ENCODE data around the gene IL1RL1.

The IL1RL1 gene

GRCh38 chr2:102337481-102338386 is 26.4 kb downstream of the IL1RL1 start:
- Histone ChIP-seq H3K27me3 (ENCODE audit: insufficient read depth, low read length) (no peaks in the 10 kb centered on the region), H3K23ac (ENCODE audit: low read length) (no peak overlapping the region), H3K9ac (ENCODE audit: low read length) (no peak overlapping the region), H2AK5ac (ENCODE audit: low read length) (no peak overlapping the region), H3K4me2 (ENCODE audit: low read length) (no peak overlapping the region), H4K12ac (ENCODE audit: low read depth, low read length) (no peak overlapping the region), H3K27ac (ENCODE audit: low read depth, low read length) (no peak overlapping the region), H2BK5ac (ENCODE audit: low read depth, low read length, poor library complexity) (no peak overlapping the region), H2BK120ac (ENCODE audit: insufficient read depth, low read length, poor library complexity) (no peak overlapping the region), H3K14ac (ENCODE audit: low read length) (no peak overlapping the region), H3K9me3 (ENCODE audit: insufficient read depth, low read depth, low read length) (no peaks in the 10 kb centered on the region), H4K91ac (ENCODE audit: low read depth, low read length) (no peak overlapping the region), H3K18ac (ENCODE audit: low read length) (no peak overlapping the region), H3K36me3 (ENCODE audit: control insufficient read depth in 1 of 2, insufficient read depth in 2 of 2, low read length in 2 of 2) (no peaks in the 10 kb centered on the region), H3K79me1 (ENCODE audit: low read length) (no peaks in the 10 kb centered on the region), H3K4me1 (ENCODE audit: control insufficient read depth in 1 of 2, insufficient read depth in 2 of 2, low read length in 2 of 2) (no peaks in the 10 kb centered on the region), H2AFZ (ENCODE audit: insufficient read depth, low read length, poor library complexity) (no peak overlapping the region), H3K4ac (ENCODE audit: low read depth, low read length) (no peak overlapping the region), H3K79me2 (ENCODE audit: control insufficient read depth, insufficient read depth, low read length, poor library complexity) (no peaks in the 10 kb centered on the region), H4K8ac (ENCODE audit: low read depth, low read length) (no peak overlapping the region), H2BK12ac (ENCODE audit: low read length) (no peak overlapping the region), H3K4me3 (ENCODE audit: low read depth, low read length) (no peak overlapping the region)
- no peak for DNase-seq
- no CpG with 5 or more reads among the region's 3 CpGs for WGBS (ENCODE audit: extremely low coverage, insufficient coverage, insufficient read length)

DNA sequence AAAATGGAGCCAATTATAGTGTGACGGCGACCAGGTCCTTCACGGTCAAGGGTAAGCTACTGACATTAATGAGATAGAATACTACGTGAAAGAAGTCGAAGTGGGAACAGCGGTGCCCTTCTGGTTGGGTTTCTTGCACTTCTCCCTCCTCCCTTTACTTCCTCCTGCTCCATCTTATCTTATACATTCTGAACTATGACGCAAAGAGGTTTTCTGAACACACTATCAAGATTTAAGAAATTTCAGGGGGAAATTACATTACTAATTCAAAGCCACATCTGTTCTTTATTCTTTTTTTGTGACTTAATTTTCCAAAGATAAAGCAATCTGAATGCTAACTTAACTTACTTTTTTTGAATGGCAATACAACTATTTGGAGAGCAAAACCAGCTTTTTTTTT is 29.4 kb downstream of the IL1RL1 start:
- no peak overlapping the region for H3K4me2 ChIP-seq (ENCODE audit: low read length)
- no peaks in the 10 kb centered on the region for H3K36me3 ChIP-seq (ENCODE audit: control insufficient read depth in 1 of 2, insufficient read depth in 2 of 2, low read length in 2 of 2)
- no peaks in the 10 kb centered on the region for H3K79me2 ChIP-seq (ENCODE audit: control insufficient read depth, insufficient read depth, low read length, poor library complexity)
- no peaks in the 10 kb centered on the region for H3K27me3 ChIP-seq (ENCODE audit: insufficient read depth, low read length)
- no peak overlapping the region for H3K14ac ChIP-seq (ENCODE audit: low read length)
- no peaks in the 10 kb centered on the region for H3K9me3 ChIP-seq (ENCODE audit: insufficient read depth, low read depth, low read length)
- H3K4ac ChIP-seq (ENCODE audit: low read depth, low read length): no peak overlapping the region
- no peak overlapping the region for H2AK5ac ChIP-seq (ENCODE audit: low read length)
- H3K23ac ChIP-seq (ENCODE audit: low read length): no peak overlapping the region
- no peak overlapping the region for H4K91ac ChIP-seq (ENCODE audit: low read depth, low read length)
- no CpG with 5 or more reads among the region's 7 CpGs for WGBS (ENCODE audit: extremely low coverage, insufficient coverage, insufficient read length)
- no peak overlapping the region for H2BK120ac ChIP-seq (ENCODE audit: insufficient read depth, low read length, poor library complexity)
- no peak overlapping the region for H3K4me3 ChIP-seq (ENCODE audit: low read depth, low read length)
- H4K12ac ChIP-seq (ENCODE audit: low read depth, low read length): no peak overlapping the region
- no peak overlapping the region for H3K18ac ChIP-seq (ENCODE audit: low read length)
- H3K27ac ChIP-seq (ENCODE audit: low read depth, low read length): no peak overlapping the region
- H2BK5ac ChIP-seq (ENCODE audit: low read depth, low read length, poor library complexity): no peak overlapping the region
- H3K9ac ChIP-seq (ENCODE audit: low read length): no peak overlapping the region
- no peak overlapping the region for H4K8ac ChIP-seq (ENCODE audit: low read depth, low read length)
- no peaks in the 10 kb centered on the region for H3K79me1 ChIP-seq (ENCODE audit: low read length)
- H2BK12ac ChIP-seq (ENCODE audit: low read length): no peak overlapping the region
- no peaks in the 10 kb centered on the region for H3K4me1 ChIP-seq (ENCODE audit: control insufficient read depth in 1 of 2, insufficient read depth in 2 of 2, low read length in 2 of 2)
- no peak overlapping the region for H2AFZ ChIP-seq (ENCODE audit: insufficient read depth, low read length, poor library complexity)
- no peak for DNase-seq

DNA sequence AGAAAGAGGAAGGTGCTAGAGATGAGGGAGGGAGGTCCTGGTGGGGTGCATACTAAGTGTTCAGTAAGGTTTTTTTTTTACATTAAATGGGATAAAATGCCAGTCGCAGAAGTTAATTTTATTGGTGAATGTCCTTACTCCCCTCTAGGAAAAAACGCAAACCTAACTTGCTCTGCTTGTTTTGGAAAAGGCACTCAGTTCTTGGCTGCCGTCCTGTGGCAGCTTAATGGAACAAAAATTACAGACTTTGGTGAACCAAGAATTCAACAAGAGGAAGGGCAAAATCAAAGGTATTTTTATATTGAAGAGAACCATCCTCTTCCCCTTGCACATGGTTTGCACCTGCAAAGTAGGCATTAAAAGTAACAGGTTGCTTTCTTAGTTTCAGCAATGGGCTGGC is 31.5 kb downstream of the IL1RL1 start:
- Histone ChIP-seq H3K23ac (ENCODE audit: low read length) (no peak overlapping the region), H3K79me2 (ENCODE audit: control insufficient read depth, insufficient read depth, low read length, poor library complexity) (no peaks in the 10 kb centered on the region), H3K4me1 (ENCODE audit: control insufficient read depth in 1 of 2, insufficient read depth in 2 of 2, low read length in 2 of 2) (no peaks in the 10 kb centered on the region), H3K9ac (ENCODE audit: low read length) (no peak overlapping the region), H3K27ac (ENCODE audit: low read depth, low read length) (no peak overlapping the region), H3K14ac (ENCODE audit: low read length) (no peak overlapping the region), H3K4me2 (ENCODE audit: low read length) (no peak overlapping the region), H3K4me3 (ENCODE audit: low read depth, low read length) (no peak overlapping the region), H2AK5ac (ENCODE audit: low read length) (no peak overlapping the region), H2AFZ (ENCODE audit: insufficient read depth, low read length, poor library complexity) (no peak overlapping the region), H2BK120ac (ENCODE audit: insufficient read depth, low read length, poor library complexity) (no peak overlapping the region), H3K18ac (ENCODE audit: low read length) (no peak overlapping the region), H3K36me3 (ENCODE audit: control insufficient read depth in 1 of 2, insufficient read depth in 2 of 2, low read length in 2 of 2) (no peaks in the 10 kb centered on the region), H4K91ac (ENCODE audit: low read depth, low read length) (no peak overlapping the region), H2BK12ac (ENCODE audit: low read length) (no peak overlapping the region), H3K27me3 (ENCODE audit: insufficient read depth, low read length) (no peaks in the 10 kb centered on the region), H3K9me3 (ENCODE audit: insufficient read depth, low read depth, low read length) (peaks cover 1% of the 10 kb centered on the region), H3K4ac (ENCODE audit: low read depth, low read length) (no peak overlapping the region), H2BK5ac (ENCODE audit: low read depth, low read length, poor library complexity) (no peak overlapping the region), H4K12ac (ENCODE audit: low read depth, low read length) (no peak overlapping the region), H4K8ac (ENCODE audit: low read depth, low read length) (no peak overlapping the region), H3K79me1 (ENCODE audit: low read length) (no peaks in the 10 kb centered on the region)
- no CpG with 5 or more reads among the region's 3 CpGs for WGBS (ENCODE audit: extremely low coverage, insufficient coverage, insufficient read length)
- DNase-seq: peak in 1 of 2 donors; percentile 26

GRCh38 chr2:102344397-102344796 is 33.0 kb downstream of the IL1RL1 start:
- no peak overlapping the region for H3K4me2 ChIP-seq (ENCODE audit: low read length)
- no peak overlapping the region for H3K4me3 ChIP-seq (ENCODE audit: low read depth, low read length)
- H3K36me3 ChIP-seq (ENCODE audit: control insufficient read depth in 1 of 2, insufficient read depth in 2 of 2, low read length in 2 of 2): no peaks in the 10 kb centered on the region
- no peak overlapping the region for H3K4ac ChIP-seq (ENCODE audit: low read depth, low read length)
- no peak overlapping the region for H3K18ac ChIP-seq (ENCODE audit: low read length)
- no peak overlapping the region for H2BK12ac ChIP-seq (ENCODE audit: low read length)
- no peak overlapping the region for H3K27ac ChIP-seq (ENCODE audit: low read depth, low read length)
- H2AFZ ChIP-seq (ENCODE audit: insufficient read depth, low read length, poor library complexity): no peak overlapping the region
- no peaks in the 10 kb centered on the region for H3K27me3 ChIP-seq (ENCODE audit: insufficient read depth, low read length)
- DNase-seq: no peak
- no peak overlapping the region for H3K14ac ChIP-seq (ENCODE audit: low read length)
- no peak overlapping the region for H4K12ac ChIP-seq (ENCODE audit: low read depth, low read length)
- no peaks in the 10 kb centered on the region for H3K4me1 ChIP-seq (ENCODE audit: control insufficient read depth in 1 of 2, insufficient read depth in 2 of 2, low read length in 2 of 2)
- no CpG with 5 or more reads among the region's 3 CpGs for WGBS (ENCODE audit: extremely low coverage, insufficient coverage, insufficient read length)
- H3K79me2 ChIP-seq (ENCODE audit: control insufficient read depth, insufficient read depth, low read length, poor library complexity): no peaks in the 10 kb centered on the region
- H2BK120ac ChIP-seq (ENCODE audit: insufficient read depth, low read length, poor library complexity): no peak overlapping the region
- H3K9ac ChIP-seq (ENCODE audit: low read length): no peak overlapping the region
- no peak overlapping the region for H4K8ac ChIP-seq (ENCODE audit: low read depth, low read length)
- peaks cover 1% of the 10 kb centered on the region for H3K9me3 ChIP-seq (ENCODE audit: insufficient read depth, low read depth, low read length)
- no peak overlapping the region for H4K91ac ChIP-seq (ENCODE audit: low read depth, low read length)
- H2BK5ac ChIP-seq (ENCODE audit: low read depth, low read length, poor library complexity): no peak overlapping the region
- H2AK5ac ChIP-seq (ENCODE audit: low read length): no peak overlapping the region
- H3K23ac ChIP-seq (ENCODE audit: low read length): no peak overlapping the region
- H3K79me1 ChIP-seq (ENCODE audit: low read length): no peaks in the 10 kb centered on the region

Data from trophoblast cell (in vitro differentiated cells and primary cell).